Liver (tissue), 9 donors: Measurements from ENCODE around the gene ARHGEF35. TPM values are rescaled to one million over a fixed set of nuclear protein-coding genes. Genes with fewer than 3 reads are reported as not detected.
"Not testable (repeated sequence)": the region's sequence is repeated elsewhere in the genome, so short reads cannot be mapped to it uniquely, and the experiment has no call there.

Source experiments
- DNase-seq: peaks from one replicate; pipeline ENCODE4 v3.0.0-alpha.2; 2017; ENCODE audit warnings: low spot score
- H3K27ac ChIP-seq, 2 donors: one replicate each; pipeline ENCODE4 v1.7.0; 2013; ENCODE audit warnings: inconsistent platforms in 2 of 2, low read length in 2 of 2, control low read depth in 1 of 2, low read depth in 1 of 2, mild to moderate bottlenecking in 1 of 2
- H3K27me3 ChIP-seq, 4 donors: one replicate each; pipeline versions ENCODE4 v1.6.1 to v1.7.0; 2013; ENCODE audit warnings: low read length in 3 of 4, inconsistent platforms in 1 of 4, mild to moderate bottlenecking in 1 of 4, moderate library complexity in 1 of 4; ENCODE audit not compliant: control insufficient read depth in 4 of 4, insufficient read depth in 4 of 4
- H3K36me3 ChIP-seq, 4 donors: one replicate each; pipeline versions ENCODE4 v1.6.1 to v1.7.0; 2013; ENCODE audit warnings: low read length in 3 of 4, mild to moderate bottlenecking in 3 of 4, low read depth in 1 of 4, moderate library complexity in 1 of 4; ENCODE audit not compliant: control insufficient read depth in 4 of 4, insufficient read depth in 3 of 4
- H3K4me1 ChIP-seq, 4 donors: one replicate each; pipeline versions ENCODE4 v1.6.1 to v1.7.0; 2013; ENCODE audit warnings: low read length in 3 of 4, mild to moderate bottlenecking in 3 of 4, moderate library complexity in 1 of 4; ENCODE audit not compliant: control insufficient read depth in 4 of 4, insufficient read depth in 4 of 4
- H3K4me3 ChIP-seq, 3 donors: one replicate each; pipeline versions ENCODE4 v1.6.1 to v1.7.0; 2013; ENCODE audit warnings: low read length in 3 of 3, control low read depth in 1 of 3, low read depth in 1 of 3, mild to moderate bottlenecking in 1 of 3
- H3K9ac ChIP-seq, 2 donors: one replicate each; pipeline ENCODE4 v1.7.0; 2013; ENCODE audit warnings: low read length in 2 of 2, mild to moderate bottlenecking in 2 of 2, moderate library complexity in 2 of 2, control low read depth in 1 of 2, low read depth in 1 of 2
- H3K9me3 ChIP-seq, 4 donors: one replicate each; pipeline versions ENCODE4 v1.6.1 to v1.7.0; 2013; ENCODE audit warnings: low read length in 3 of 4; ENCODE audit not compliant: control insufficient read depth in 4 of 4
- EGR1 ChIP-seq, 2 donors: IDR thresholded peaks; 2 replicates each; pipeline ENCODE4 v1.6.1; 2016 to 2018; ENCODE audit warnings: antibody characterized with exemption in 2 of 2, low read depth in 2 of 2
- GABPA ChIP-seq, 2 donors: IDR thresholded peaks in 1 of 2; conservative IDR thresholded peaks in 1 of 2; 2 replicates each; pipeline ENCODE4 v1.6.1; 2016; ENCODE audit warnings: antibody characterized with exemption in 2 of 2, mild to moderate bottlenecking in 1 of 2, moderate library complexity in 1 of 2
- HNF4A ChIP-seq, 2 donors: conservative IDR thresholded peaks; 2 replicates each; pipeline ENCODE4 v1.6.1; 2016; ENCODE audit warnings: antibody characterized with exemption in 2 of 2, mild to moderate bottlenecking in 2 of 2
- HNF4G ChIP-seq: IDR thresholded peaks from 2 replicates; pipeline ENCODE4 v1.6.1; 2016; ENCODE audit warnings: antibody characterized with exemption
- RAD21 ChIP-seq, 2 donors: IDR thresholded peaks; 2 replicates each; pipeline ENCODE4 v1.6.1; 2016; ENCODE audit warnings: antibody characterized with exemption in 2 of 2, mild to moderate bottlenecking in 2 of 2
- YY1 ChIP-seq: IDR thresholded peaks from 2 replicates; pipeline ENCODE4 v1.6.1; 2016; ENCODE audit warnings: antibody characterized with exemption, mild to moderate bottlenecking
- WGBS: extraction: QIAGEN DNeasy Blood & Tissue Kit; methylation state at CpG from one replicate; pipeline ENCODE4 v1.1.7; 2013; 5-methylcytosine and 5-hydroxymethylcytosine counted together
- polyA plus RNA-seq, 2 donors: library from polyadenylated mRNA; stranded (reverse) in 1 of 2; unstranded in 1 of 2; fragments of 200-250 nt in 1 of 2; fragments of >200 nt in 1 of 2; fragmentation: Nextera tagmentation in 1 of 2; extraction: Ambion mirVana in 1 of 2; gene quantifications; one replicate each; pipeline versions ENCODE4 v1.2.1 to v1.2.3, GENCODE V29; 2013 to 2015
- total RNA-seq, 2 donors: library from RNA; depleted of rRNA; stranded (reverse); fragments of >200 nt; gene quantifications; one replicate each; pipeline ENCODE4 v1.2.3, GENCODE V29; 2014
- TF ChIP-seq, protein P1 (sequence below): fragments of 150-350 bp; IDR thresholded peaks from 2 replicates; pipeline ENCODE4 v1.5.1; 2017; ENCODE audit warnings: improper control_type of control experiment, low read depth, low read length; ENCODE audit not compliant: missing input control
- TF ChIP-seq, protein P2 (sequence below): IDR thresholded peaks from 2 replicates; pipeline ENCODE4 v1.6.1; 2016; ENCODE audit warnings: antibody characterized with exemption
- TF ChIP-seq, protein P3 (sequence below): IDR thresholded peaks from 2 replicates; pipeline ENCODE4 v1.6.1; 2016; ENCODE audit warnings: antibody characterized with exemption
- donor health status: healthy.
- donor health status: healthy.
- donor health status: healthy.
- donor health status: healthy.
- donor health status: healthy.

ARHGEF35 gene
- total and polyA plus RNA-seq, 4 donors: 1.3 to 4.6 (median 3.1) TPM

DNA sequence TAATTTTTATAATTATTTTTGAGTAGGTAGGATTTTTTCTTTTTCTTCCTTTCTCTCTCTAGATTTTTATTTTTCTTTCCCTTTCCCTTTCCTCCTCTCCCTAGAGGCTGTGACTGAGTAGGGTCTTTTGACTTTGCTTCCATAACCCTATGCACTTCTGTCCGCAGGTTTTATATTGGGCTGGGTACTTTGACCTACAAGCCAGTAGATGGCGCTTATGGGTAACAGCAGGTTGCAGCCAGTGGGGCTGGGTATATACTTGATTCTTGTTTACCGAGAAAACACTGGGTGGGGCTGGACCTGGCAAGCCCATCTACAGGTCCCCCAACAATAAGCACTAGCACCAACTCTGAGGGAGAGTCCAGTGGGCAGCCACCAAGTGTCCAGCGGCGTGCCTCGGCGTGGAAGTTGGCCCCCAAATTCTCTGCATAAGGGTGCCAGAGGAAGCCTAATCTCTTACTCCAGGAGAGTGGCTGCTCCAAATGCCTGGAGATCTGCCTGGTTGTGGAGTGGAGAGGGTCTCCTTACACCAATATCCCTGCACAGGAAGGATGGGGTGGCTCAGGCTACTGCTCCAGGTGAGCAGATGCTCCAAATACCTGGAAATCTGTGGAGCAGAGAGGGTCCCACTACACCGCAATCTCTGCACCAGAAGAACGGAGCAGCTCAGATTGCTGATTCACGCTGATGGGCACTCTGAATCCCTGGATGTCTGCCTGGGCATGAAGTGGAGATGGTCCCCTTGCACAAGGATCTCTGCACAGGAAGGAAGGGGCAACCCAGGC lies 17.1 kb downstream of the ARHGEF35 start:
- H3K4me1 ChIP-seq, H3K4me3 ChIP-seq, H3K27me3 ChIP-seq, H3K27ac ChIP-seq, H3K9ac ChIP-seq, H3K9me3 ChIP-seq, H3K36me3 ChIP-seq, DNase-seq: not testable (repeated sequence)
- 58% methylated on average over 10 of the region's 10 CpGs for WGBS
- TF ChIP-seq, protein P1, sequence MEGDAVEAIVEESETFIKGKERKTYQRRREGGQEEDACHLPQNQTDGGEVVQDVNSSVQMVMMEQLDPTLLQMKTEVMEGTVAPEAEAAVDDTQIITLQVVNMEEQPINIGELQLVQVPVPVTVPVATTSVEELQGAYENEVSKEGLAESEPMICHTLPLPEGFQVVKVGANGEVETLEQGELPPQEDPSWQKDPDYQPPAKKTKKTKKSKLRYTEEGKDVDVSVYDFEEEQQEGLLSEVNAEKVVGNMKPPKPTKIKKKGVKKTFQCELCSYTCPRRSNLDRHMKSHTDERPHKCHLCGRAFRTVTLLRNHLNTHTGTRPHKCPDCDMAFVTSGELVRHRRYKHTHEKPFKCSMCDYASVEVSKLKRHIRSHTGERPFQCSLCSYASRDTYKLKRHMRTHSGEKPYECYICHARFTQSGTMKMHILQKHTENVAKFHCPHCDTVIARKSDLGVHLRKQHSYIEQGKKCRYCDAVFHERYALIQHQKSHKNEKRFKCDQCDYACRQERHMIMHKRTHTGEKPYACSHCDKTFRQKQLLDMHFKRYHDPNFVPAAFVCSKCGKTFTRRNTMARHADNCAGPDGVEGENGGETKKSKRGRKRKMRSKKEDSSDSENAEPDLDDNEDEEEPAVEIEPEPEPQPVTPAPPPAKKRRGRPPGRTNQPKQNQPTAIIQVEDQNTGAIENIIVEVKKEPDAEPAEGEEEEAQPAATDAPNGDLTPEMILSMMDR: peak; percentile 37
- TF ChIP-seq RAD21 (IDR thresholded peaks at IDR 0.05): peak; percentile 61 to 65

DNA sequence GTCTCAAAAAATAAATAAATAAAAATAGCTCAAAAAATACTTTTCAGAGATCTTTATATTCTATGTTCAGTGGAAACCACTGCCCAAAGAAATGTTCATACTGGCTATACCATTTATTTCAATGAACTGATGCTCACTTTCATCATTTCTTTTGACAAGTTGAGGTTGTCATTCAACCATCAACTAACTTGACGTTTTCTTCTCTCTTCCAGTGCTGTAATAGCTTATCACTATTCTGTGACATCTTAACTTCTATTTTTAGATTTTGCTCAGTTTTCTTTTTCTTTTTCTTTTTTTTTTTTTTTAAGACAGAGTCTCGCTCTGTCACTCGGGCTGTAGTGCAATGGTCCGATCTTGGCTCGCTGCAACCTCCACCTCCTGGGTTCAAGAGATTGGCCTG lies 21.0 kb downstream of the ARHGEF35 start:
- no peaks in the 10 kb centered on the region for H3K4me1 ChIP-seq
- H3K9me3 ChIP-seq: no peaks in the 10 kb centered on the region
- WGBS: 92% methylated on average over 5 of the region's 5 CpGs

DNA sequence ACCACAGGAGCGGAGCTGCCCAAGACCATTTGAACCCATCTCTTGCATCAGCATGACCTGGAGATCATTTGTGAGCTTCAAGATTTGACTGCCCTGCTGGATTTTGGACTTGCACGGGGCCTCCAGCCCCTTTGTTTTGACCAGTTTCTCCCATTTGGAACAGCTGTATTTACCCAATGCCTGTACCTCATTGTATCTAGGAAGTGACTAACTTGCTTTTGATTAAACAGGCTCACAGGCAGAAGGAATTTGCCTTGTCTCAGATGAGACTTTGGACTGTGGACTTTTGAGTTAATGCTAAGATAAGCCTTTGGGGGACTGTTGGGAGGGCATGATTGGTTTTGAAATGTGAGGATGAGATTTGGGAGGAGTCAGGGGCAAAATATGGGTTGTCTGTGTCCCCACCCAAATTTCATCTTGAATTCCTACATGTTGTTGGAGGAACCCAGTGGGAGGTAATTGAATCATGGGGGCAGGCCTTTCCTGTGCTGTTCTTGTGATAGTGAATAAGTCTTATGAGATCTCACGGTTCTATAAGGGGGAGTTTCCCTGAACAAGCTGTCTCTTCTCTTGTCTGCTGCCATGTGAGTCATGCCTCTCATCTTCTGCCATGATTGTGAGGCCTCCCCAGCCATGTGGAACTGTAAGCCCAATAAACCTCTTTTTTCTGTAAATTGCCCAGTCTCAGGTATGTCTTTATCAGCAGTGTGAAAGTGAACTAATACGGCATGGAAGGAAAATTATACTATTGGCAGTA lies 23.9 kb downstream of the ARHGEF35 start:
- not testable (repeated sequence) for H3K4me1 ChIP-seq, H3K27ac ChIP-seq, H3K4me3 ChIP-seq, H3K36me3 ChIP-seq, H3K27me3 ChIP-seq, H3K9me3 ChIP-seq, DNase-seq, H3K9ac ChIP-seq
- WGBS: 80% methylated on average over 4 of the region's 4 CpGs

More for the DNA sequence above, 21.0 kb downstream of the ARHGEF35 start:
- H3K36me3 ChIP-seq: no peaks in the 10 kb centered on the region
- no peak overlapping the region for H3K4me3 ChIP-seq
- no peak for DNase-seq
- no peak overlapping the region for H3K9ac ChIP-seq
- TF ChIP-seq HNF4A (conservative IDR thresholded peaks at IDR 0.05): no peak
- no peak for TF ChIP-seq EGR1 (IDR thresholded peaks at IDR 0.05; ENCODE audit: low read depth in 2 of 2)
- no peak for TF ChIP-seq YY1
- TF ChIP-seq, protein P2, sequence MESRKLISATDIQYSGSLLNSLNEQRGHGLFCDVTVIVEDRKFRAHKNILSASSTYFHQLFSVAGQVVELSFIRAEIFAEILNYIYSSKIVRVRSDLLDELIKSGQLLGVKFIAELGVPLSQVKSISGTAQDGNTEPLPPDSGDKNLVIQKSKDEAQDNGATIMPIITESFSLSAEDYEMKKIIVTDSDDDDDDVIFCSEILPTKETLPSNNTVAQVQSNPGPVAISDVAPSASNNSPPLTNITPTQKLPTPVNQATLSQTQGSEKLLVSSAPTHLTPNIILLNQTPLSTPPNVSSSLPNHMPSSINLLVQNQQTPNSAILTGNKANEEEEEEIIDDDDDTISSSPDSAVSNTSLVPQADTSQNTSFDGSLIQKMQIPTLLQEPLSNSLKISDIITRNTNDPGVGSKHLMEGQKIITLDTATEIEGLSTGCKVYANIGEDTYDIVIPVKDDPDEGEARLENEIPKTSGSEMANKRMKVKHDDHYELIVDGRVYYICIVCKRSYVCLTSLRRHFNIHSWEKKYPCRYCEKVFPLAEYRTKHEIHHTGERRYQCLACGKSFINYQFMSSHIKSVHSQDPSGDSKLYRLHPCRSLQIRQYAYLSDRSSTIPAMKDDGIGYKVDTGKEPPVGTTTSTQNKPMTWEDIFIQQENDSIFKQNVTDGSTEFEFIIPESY: no peak
- no peak for TF ChIP-seq GABPA (IDR thresholded peaks at IDR 0.05 in 1 of 2, conservative IDR thresholded peaks at IDR 0.05 in 1 of 2)
- TF ChIP-seq HNF4G: no peak
- TF ChIP-seq, protein P3, sequence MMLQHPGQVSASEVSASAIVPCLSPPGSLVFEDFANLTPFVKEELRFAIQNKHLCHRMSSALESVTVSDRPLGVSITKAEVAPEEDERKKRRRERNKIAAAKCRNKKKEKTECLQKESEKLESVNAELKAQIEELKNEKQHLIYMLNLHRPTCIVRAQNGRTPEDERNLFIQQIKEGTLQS: no peak
- H3K27ac ChIP-seq: no peak overlapping the region
- no peaks in the 10 kb centered on the region for H3K27me3 ChIP-seq
